ENCODE measurements around the gene SEPTIN5.
A peak's percentile ranks its signal among the peaks of the same experiment; 100 is the strongest.
"Not testable (repeated sequence)": the region's sequence is repeated elsewhere in the genome, so short reads cannot be mapped to it uniquely, and the experiment has no call there.

SEPTIN5 gene

DNA sequence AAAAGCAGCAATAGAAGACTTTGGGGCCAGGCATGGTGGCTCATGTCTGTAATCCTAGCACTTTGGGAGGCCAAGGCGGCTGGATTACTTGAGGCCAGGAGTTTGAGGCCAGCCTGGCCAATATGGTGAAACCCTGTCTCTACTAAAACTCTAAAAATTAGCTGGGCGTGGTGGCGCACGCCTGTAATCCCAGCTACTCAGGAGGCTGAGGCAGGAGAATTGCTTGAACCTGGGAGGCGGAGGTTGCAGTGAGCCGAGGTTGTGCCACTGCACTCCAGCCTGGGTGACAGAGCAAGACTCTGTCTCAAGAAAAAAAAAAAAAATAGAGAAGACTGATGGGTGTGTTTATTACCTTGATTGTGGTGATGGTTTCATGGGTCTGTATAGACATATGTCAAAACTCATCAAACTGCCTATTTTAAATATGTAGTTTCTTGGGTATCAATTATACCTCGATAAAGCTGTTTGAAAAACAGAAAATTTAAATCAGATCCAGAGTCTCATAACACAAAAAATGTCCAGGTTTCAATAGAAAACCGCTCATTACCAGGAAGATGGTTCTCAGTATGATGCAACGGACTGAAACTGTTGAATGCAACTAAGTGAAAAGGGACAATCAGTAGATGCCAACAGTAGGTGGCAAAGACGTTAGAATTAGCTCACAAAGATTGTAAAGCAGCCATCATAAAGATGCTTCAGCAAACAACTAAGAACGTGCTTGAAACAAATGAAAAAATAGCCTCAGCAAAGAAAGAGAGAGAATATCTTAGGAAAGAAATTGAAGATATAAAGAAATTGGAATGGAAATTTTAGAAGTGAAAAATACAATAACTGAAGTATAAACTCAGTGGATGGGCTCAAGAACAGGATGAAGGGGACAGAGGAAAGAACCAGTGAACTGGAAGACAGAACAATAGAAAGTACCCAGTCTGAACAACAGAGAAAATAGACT, 33.1 kb upstream of the SEPTIN5 start:
- no peak for DNase-seq (ENCODE audit: low read depth)

- no peak for DNase-seq (ENCODE audit: low read depth)
These were observed 32.4 kb upstream of the SEPTIN5 start for GRCh38 chr22:19681863-19682245.

GRCh38 chr22:19686946-19687345, 27.4 kb upstream of the SEPTIN5 start:
- DNase-seq (ENCODE audit: low read depth) = no peak

DNA sequence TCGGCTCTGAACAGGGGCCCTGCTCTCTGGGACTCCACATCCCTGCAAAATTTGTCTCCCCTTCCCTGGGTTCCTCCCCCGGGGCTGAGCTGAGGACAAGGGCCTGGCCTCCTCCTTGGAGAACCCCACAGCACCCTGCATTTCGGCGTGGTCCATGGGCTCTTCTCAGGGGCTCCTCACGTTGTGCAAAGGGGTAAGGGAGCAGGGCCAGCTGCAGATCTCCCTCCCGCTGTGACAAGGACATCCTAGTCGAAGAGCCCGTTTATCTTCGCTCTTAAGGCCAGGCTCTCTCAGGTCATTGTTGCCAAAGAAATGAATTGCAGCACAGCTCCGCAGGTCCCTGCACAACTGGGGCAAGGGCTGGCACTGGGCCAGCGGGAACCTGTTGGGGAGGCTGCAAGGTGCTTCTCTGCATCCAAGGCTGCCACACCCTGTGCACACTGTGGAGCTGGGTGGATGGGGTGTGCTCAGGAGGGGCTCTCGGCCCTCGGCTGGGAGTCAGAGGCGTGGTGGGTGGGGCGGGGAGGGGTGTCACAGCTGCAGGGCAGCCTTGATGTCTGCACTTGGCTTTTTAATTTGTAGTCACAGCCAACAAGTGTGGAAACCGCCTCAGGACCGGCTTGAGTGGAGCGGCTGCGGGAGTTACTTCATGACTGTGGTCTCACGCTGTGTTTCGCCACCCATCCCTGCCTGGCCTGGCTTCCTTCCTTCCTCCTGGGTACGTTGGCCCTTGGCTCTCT, 26.6 kb upstream of the SEPTIN5 start:
- no peak for DNase-seq (ENCODE audit: low read depth)

- no peak for DNase-seq (ENCODE audit: low read depth)
These were observed 25.7 kb upstream of the SEPTIN5 start for GRCh38 chr22:19688301-19689290.

DNA sequence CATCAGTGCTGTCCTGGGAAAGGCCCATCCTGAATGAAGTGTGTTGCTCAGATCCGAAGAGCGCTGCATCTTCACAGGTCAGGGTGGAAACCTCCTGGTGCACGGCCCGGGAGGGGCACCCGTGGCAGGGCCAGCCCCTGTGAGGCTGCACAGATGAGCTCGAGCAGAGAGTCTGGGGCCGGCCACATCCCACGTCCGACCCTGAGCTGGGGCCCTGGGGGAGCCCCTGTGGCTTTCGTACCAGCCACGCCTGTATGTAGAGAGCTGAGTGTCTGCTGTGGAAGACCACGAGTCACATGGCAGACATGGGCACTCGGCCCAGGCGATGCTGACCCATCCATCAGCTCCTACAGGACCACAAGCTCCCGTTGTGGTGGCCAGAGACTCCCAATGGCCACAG, 24.9 kb upstream of the SEPTIN5 start:
- DNase-seq (ENCODE audit: low read depth) = no peak

DNA sequence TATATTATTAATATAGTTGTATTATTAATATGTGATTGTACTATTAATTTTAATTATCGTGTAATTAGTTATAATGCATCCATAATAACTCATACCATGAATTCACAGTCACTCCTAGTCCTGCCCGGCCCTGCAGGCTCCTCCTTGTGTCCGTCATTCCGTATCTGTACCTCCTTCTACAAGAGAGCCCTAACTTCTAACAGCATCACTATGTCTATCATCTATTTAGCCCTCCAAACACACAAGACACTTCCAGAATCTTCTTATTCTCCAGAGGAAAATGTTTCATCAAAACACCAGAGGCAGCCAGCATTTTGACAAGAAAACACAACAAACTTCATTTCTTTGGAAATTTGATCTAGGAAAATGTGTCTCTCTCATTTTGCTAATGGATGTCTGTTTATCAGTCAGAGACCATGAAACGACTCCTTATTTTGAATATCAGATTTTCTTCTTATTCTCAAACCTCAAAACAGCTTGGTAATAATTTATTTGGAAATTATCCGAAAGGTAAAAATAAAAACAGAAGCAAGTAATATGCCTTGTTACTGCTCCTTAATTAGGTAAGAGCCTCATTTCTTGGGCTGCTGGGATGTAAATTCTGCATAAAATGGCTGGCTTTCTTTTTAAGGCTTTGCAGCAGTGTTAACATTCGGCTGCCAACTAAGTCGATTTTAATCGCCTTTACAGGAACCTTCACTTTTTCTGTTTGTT, 23.1 kb upstream of the SEPTIN5 start:
- DNase-seq (ENCODE audit: low read depth) = no peak

- peak; percentile 31 for DNase-seq (ENCODE audit: low read depth)
These were observed 22.5 kb upstream of the SEPTIN5 start for GRCh38 chr22:19691721-19692341.

GRCh38 chr22:19693581-19693980, 20.7 kb upstream of the SEPTIN5 start:
- DNase-seq (ENCODE audit: low read depth) = no peak

GRCh38 chr22:19693981-19694670, 20.2 kb upstream of the SEPTIN5 start:
- no peak for DNase-seq (ENCODE audit: low read depth)

GRCh38 chr22:19694696-19695095, 19.6 kb upstream of the SEPTIN5 start:
- DNase-seq (ENCODE audit: low read depth) = no peak

DNA sequence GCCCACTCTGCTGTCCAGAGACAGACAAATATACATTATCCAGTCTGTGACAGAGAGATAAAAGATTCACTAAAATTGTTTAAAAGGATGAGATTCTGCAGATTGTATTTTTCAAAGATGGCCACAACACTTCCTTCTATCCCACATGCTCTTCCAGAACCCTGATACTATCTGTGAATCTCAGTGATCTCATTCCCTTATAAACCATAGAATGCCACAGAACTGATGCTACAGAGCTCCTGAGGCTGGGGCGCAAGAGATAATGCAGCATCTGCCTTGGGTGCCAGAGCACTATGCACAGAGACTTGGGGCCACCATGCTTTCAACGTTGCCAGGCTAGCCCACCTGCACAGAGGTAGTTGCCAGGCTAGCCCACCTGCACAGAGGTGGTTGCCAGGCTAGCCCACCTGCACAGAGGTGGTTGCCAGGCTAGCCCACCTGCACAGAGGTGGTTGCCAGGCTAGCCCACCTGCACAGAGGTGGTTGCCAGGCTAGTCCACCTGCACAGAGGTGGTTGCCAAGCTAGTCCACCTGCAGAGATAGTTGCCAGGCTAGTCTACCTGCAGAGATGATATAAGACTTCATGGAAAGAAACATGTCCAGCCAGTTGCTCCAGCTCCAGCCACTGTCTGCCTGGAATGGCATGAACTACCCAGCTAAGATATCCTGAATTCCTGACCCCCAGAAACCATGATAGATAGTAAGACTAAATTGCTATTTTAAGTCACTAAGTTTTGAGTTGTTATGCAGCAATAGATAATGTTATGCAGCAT, 17.6 kb upstream of the SEPTIN5 start:
- no peak for DNase-seq (ENCODE audit: low read depth)

DNA sequence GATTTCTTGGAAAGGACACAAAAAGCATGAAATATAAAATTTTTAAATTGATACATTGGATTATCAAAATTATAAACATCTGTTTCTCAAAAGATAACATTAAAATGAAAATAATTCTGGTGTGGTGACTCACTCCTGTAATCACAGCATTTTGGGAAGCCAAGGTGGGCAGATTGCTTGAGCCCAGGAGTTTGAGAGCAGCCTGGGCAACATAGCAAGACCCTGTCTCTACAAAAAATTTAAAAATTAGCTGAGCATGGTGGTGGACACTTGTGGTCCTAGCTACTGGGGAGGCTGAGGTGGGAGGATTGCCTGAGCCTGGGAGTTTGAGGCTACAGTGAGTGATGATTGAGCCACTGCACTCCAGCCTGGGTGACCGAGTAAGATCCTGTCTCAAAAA, 16.4 kb upstream of the SEPTIN5 start:
- not testable (repeated sequence) for DNase-seq (ENCODE audit: low read depth)

GRCh38 chr22:19700790-19701419, 13.4 kb upstream of the SEPTIN5 start:
- DNase-seq (ENCODE audit: low read depth) = no peak

GRCh38 chr22:19701420-19702145, 12.7 kb upstream of the SEPTIN5 start:
- DNase-seq (ENCODE audit: low read depth) = no peak

DNA sequence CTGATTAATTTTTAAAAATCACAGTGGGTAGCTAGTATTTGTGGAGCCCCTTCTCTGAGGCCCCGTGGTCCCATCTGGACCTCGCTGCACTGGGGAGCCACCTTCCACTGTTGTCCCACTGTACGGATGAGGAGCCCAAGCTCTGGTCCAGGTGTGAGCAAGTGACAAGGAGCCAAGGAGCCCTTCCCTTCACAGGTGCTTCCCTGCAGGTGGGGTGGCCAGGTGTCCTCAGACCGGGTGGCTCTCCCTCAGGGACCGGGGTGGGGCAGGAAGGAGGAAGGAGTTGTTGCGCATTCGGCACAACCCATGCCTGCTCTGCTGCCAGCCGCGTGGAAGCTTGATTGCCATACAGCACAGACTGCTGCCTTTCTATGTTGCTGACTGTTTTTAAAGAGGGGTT, 10.4 kb upstream of the SEPTIN5 start:
- no peak for DNase-seq (ENCODE audit: low read depth)

DNA sequence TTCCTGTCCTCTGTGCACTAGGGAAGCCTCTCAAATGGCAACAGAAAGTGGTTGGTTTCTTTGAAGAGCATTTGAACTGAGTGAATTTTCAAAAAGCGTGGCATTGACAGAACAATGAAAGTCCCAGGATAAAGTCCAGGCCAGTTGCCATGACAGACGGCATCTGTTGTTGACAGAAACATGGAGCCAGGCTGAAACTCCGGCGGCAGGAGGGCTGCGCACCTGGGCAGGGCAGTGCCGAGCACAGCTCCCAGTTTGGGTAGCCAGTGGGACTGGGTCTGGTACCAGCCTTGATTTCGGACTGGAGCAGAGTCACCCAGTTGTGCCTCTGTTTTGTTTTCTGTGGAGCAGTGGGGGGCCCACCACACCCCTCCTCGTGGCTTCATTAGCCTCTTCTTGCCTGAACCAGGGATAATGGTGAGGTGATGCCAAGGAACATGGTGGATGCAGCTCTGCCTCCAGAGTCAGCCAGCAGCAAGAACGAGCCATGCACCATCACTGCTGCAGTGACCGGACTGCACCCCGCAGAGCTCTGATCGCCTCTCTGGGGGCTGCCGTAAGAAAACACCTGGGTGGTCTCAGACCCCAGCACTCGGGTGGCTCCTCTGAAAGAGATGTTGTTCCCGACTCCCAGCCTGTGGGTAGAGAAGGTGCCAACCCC, 9.8 kb upstream of the SEPTIN5 start:
- DNase-seq (ENCODE audit: low read depth) = no peak

Data from amniotic epithelial cell (primary cell).